HCT116 (cell line): ENCODE results near the gene APPL2. TPM values are rescaled to one million over a fixed set of nuclear protein-coding genes. Genes with fewer than 3 reads are reported as not detected.

Experiments used
- ATAC-seq: fragments of 200-7000 bp; cut with Tn5 transposase; 2 replicates; pipeline ENCODE4 v1.9.1; 2020; ENCODE audit warnings: mild to moderate bottlenecking, moderate library complexity
- BruUV-seq: library from RNA; stranded (reverse); fragments of 400-500 nt; replicated peaks from 2 replicates; lab custom pipeline; 2021; lab: Mats Ljungman, UMichigan
- CTCF ChIA-PET: fragments of 300-600 bp; sonication (Branson Sonifier 250); formaldehyde crosslinking; loops from one replicate; lab custom pipeline; 2021; ENCODE audit warnings: antibody characterized with exemption; lab: Charles Lee
- POLR2A ChIA-PET: fragments of 300-600, 350-600 bp; sonication (Branson Sonifier 250); formaldehyde crosslinking; loops from one replicate; lab custom pipeline; 2021; ENCODE audit warnings: antibody characterized with exemption; lab: Charles Lee
- RAD21 ChIA-PET, 2 experiments: fragments of 300-600 bp; sonication (Branson Sonifier 250); formaldehyde crosslinking; loops; one replicate each; lab custom pipeline; 2023; ENCODE audit warnings: low total read pairs in 2 of 2; ENCODE audit not compliant: uncharacterized antibody in 2 of 2, unreplicated experiment in 2 of 2, low non-redundant PET in 1 of 2; lab: Charles Lee
- DNase-seq: peaks from one replicate; pipeline ENCODE4 v3.0.0-alpha.2; 2010; ENCODE audit warnings: low read depth, low spot score
- H2AFZ ChIP-seq: fragments of 200-600 bp; shearing (Covaris generic), sonication (generic); 2 replicates; pipeline ENCODE4 v1.6.1; 2017; ENCODE audit warnings: low read depth, mixed run types, mixed read lengths, antibody characterized with exemption, low read length; ENCODE audit not compliant: poor library complexity, severe bottlenecking
- H3K27ac ChIP-seq: 2 replicates; pipeline ENCODE4 v1.5.1; 2012; ENCODE audit warnings: low read depth, low read length
- H3K27me3 ChIP-seq: fragments of 200-600 bp; sonication (generic); 2 replicates; pipeline ENCODE4 v1.6.1; 2016; ENCODE audit warnings: mixed run types, low read length, mixed read lengths; ENCODE audit not compliant: insufficient read depth
- H3K36me3 ChIP-seq, 2 experiments: fragments of 200-500 bp in 1 of 2; fragments of 200-600 bp in 1 of 2; sonication (Bioruptor generic) in 1 of 2; sonication (generic) in 1 of 2; 2 replicates each; pipeline versions ENCODE4 v1.5.1 to v1.6.1; 2014 to 2016; ENCODE audit warnings: low read length in 2 of 2, inconsistent platforms in 1 of 2, mixed read lengths in 1 of 2, mixed run types in 1 of 2; ENCODE audit not compliant: insufficient read depth in 2 of 2, control insufficient read depth in 1 of 2
- H3K4me1 ChIP-seq, 2 experiments: fragments of 200-600 bp in 1 of 2; sonication (generic) in 1 of 2; 2 replicates each; pipeline versions ENCODE4 v1.5.1 to v1.6.1; 2012 to 2017; ENCODE audit warnings: low read length in 2 of 2, inconsistent platforms in 1 of 2, mild to moderate bottlenecking in 1 of 2, mixed read lengths in 1 of 2, mixed run types in 1 of 2, moderate library complexity in 1 of 2; ENCODE audit not compliant: insufficient read depth in 2 of 2, control insufficient read depth in 1 of 2
- H3K4me2 ChIP-seq: fragments of 200-600 bp; sonication (generic); 2 replicates; pipeline ENCODE4 v1.6.1; 2017; ENCODE audit warnings: mixed run types, low read length, mixed read lengths
- H3K4me3 ChIP-seq, 2 experiments: fragments of 200-600 bp in 1 of 2; sonication (generic) in 1 of 2; replicated peaks in 1 of 2; 2 replicates each; pipeline ENCODE4 v1.5.1; 2011 to 2016; ENCODE audit warnings: low read length in 2 of 2, control low read depth in 1 of 2, low read depth in 1 of 2, mild to moderate bottlenecking in 1 of 2, mixed read lengths in 1 of 2, mixed run types in 1 of 2
- H3K79me2 ChIP-seq: fragments of 200-600 bp; sonication (generic); 2 replicates; pipeline ENCODE4 v1.6.1; 2017; ENCODE audit warnings: mild to moderate bottlenecking, mixed run types, low read length, moderate library complexity, mixed read lengths; ENCODE audit not compliant: insufficient read depth
- H3K9ac ChIP-seq: fragments of 200-600 bp; sonication (generic); 2 replicates; pipeline ENCODE4 v1.6.1; 2016; ENCODE audit warnings: low read length, mixed read lengths
- H3K9me2 ChIP-seq: fragments of 200-600 bp; sonication (generic), shearing (Covaris generic); 2 replicates; pipeline ENCODE4 v1.6.1; 2017; ENCODE audit warnings: mixed run types, mild to moderate bottlenecking, moderate library complexity; ENCODE audit not compliant: insufficient read depth
- H3K9me3 ChIP-seq, 2 experiments: fragments of 200-500 bp in 1 of 2; fragments of 200-600 bp in 1 of 2; sonication (Bioruptor generic) in 1 of 2; sonication (generic) in 1 of 2; 2 replicates each; pipeline ENCODE4 v1.6.1; 2014 to 2017; ENCODE audit warnings: low read length in 2 of 2, mixed read lengths in 2 of 2, inconsistent platforms in 1 of 2, low read depth in 1 of 2, mild to moderate bottlenecking in 1 of 2, mixed run types in 1 of 2, moderate library complexity in 1 of 2; ENCODE audit not compliant: control insufficient read depth in 1 of 2, insufficient read depth in 1 of 2
- H4K20me1 ChIP-seq: fragments of 200-600 bp; sonication (generic), shearing (Covaris generic); 2 replicates; pipeline ENCODE4 v1.6.1; 2017; ENCODE audit warnings: mixed run types, mild to moderate bottlenecking, moderate library complexity; ENCODE audit not compliant: insufficient read depth
- ATF3 ChIP-seq: IDR thresholded peaks from 2 replicates; pipeline ENCODE4 v1.6.1; 2012
- ELF1 ChIP-seq: IDR thresholded peaks from 2 replicates; pipeline ENCODE4 v1.6.1; 2012; ENCODE audit warnings: low read depth, borderline replicate concordance
- EZH2phosphoT487 ChIP-seq: fragments of 200-600 bp; IDR thresholded peaks from 2 replicates; pipeline ENCODE4 v1.6.1; 2018; ENCODE audit warnings: antibody characterized with exemption, borderline replicate concordance
- POLR2A ChIP-seq: IDR thresholded peaks from 2 replicates; pipeline ENCODE4 v1.7.0; 2011; ENCODE audit warnings: borderline replicate concordance; ENCODE audit not compliant: insufficient read depth, insufficient read length; ENCODE audit errors: extremely low read depth
- POLR2AphosphoS5 ChIP-seq: IDR thresholded peaks from 2 replicates; pipeline ENCODE4 v1.6.1; 2011; ENCODE audit warnings: mild to moderate bottlenecking, low read depth, low read length, moderate library complexity
- SIN3A ChIP-seq: IDR thresholded peaks from 2 replicates; pipeline ENCODE4 v1.6.1; 2012; ENCODE audit warnings: low read depth
- SP1 ChIP-seq: IDR thresholded peaks from 2 replicates; pipeline ENCODE4 v1.6.1; 2012; ENCODE audit warnings: low read depth
- TCF7L2 ChIP-seq: IDR thresholded peaks from 2 replicates; pipeline ENCODE4 v1.7.0; 2011; ENCODE audit warnings: borderline replicate concordance, inconsistent platforms; ENCODE audit not compliant: insufficient read depth, insufficient read length; ENCODE audit errors: extremely low read depth
- YY1 ChIP-seq: IDR thresholded peaks from 2 replicates; pipeline ENCODE4 v1.6.1; 2011; ENCODE audit warnings: low read length, low read depth, moderate library complexity, mild to moderate bottlenecking; ENCODE audit not compliant: insufficient replicate concordance; ENCODE audit errors: extremely low read depth
- ZFX ChIP-seq: fragments of 450-650 bp; IDR thresholded peaks from 2 replicates; pipeline ENCODE4 v1.6.1; 2017
- intact Hi-C: fragments of 100-400 bp; cut with micrococcal nuclease; formaldehyde crosslinking; loops from 2 replicates; pipeline ENCODE4 v1.10.0; 2022
- total RNA-seq: library from RNA; stranded (reverse); gene quantifications from one replicate; pipeline ENCODE4 v1.2.1, GENCODE V29; 2021; ENCODE audit not compliant: unreplicated experiment
- TF ChIP-seq, protein P1 (sequence below): IDR thresholded peaks from 2 replicates; pipeline ENCODE4 v1.6.1; 2012

The APPL2 gene
- total RNA-seq, 1 experiment from 2014 or later: 22.6 TPM

DNA sequence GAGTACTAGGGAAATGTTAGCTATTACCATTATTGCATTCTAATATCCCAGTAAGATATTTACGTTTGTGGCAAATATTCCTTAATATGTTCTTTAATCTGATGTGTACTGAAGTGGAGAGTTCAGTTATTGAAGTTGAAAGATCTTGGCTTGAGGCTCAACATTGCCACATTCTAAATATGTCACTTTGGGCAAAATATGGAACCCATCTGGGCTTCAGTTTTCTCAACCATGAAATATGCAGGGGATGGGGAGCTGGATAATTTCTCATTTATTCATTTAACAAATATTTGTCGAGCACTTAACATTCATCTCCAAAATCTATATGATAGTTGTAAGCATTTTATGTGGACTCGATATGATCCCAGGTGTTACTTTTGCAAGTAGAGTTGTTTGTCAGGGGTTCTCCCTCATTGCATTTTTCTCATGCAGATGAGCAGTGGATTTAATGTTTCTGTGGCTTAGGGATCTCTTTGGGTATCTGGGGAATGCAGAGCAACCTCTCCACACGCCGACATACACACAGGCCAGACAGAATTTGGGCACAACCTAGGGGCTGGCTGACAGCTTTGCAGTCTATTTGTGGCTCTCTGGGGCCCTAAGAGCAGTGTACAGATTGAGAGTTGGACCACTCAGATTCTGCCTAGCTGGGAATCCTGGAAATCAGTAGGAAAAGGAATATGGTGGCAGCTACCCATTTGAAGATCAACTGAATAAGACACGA lies 26.6 kb upstream of the APPL2 start:
- ChIA-PET RAD21 (no interaction called here), CTCF (no interaction called here), POLR2A (no interaction called here)
- DNase-seq (no peak), ATAC-seq (no peak)
- H3K9ac ChIP-seq: no peak overlapping the region
- TF ChIP-seq ZFX (no peak), POLR2A (no peak), YY1 (no peak), SP1 (no peak), ATF3 (no peak), EZH2phosphoT487 (no peak), SIN3A (no peak), TCF7L2 (no peak), POLR2AphosphoS5 (no peak), ELF1 (no peak)
- TF ChIP-seq, protein P1, sequence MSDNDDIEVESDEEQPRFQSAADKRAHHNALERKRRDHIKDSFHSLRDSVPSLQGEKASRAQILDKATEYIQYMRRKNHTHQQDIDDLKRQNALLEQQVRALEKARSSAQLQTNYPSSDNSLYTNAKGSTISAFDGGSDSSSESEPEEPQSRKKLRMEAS: no peak
- H3K4me2 ChIP-seq: no peak overlapping the region
- no peak overlapping the region for H3K4me3 ChIP-seq
- H3K9me2 ChIP-seq: no peaks in the 10 kb centered on the region
- BruUV-seq: no TSS peak
- peaks cover 0 to 4% of the 10 kb centered on the region in 2 experiments; a peak in 2 of 4 replicates for H3K4me1 ChIP-seq
- no peaks in the 10 kb centered on the region for H3K79me2 ChIP-seq
- H4K20me1 ChIP-seq: no peaks in the 10 kb centered on the region
- no peaks in the 10 kb centered on the region for H3K36me3 ChIP-seq
- no peak overlapping the region for H2AFZ ChIP-seq
- no peaks in the 10 kb centered on the region for H3K27me3 ChIP-seq
- no peaks in the 10 kb centered on the region for H3K9me3 ChIP-seq
- no peak overlapping the region for H3K27ac ChIP-seq
- intact Hi-C loops: no loop called here
